Heart right ventricle (tissue), 16 donors: ENCODE results near the gene ISCU. TPM values are rescaled to one million over a fixed set of nuclear protein-coding genes. Genes with fewer than 3 reads are reported as not detected.

ENCODE experiments used
- ATAC-seq, 8 donors: fragments of 200-7000 bp; cut with Tn5 transposase; one replicate each; pipeline ENCODE4 v1.9.1; 2020; ENCODE audit warnings: mild to moderate bottlenecking in 8 of 8, moderate library complexity in 8 of 8, moderate number of reproducible peaks in 1 of 8
- DNase-seq, 2 donors: peaks; one replicate each; pipeline ENCODE4 v3.0.0-alpha.2; 2020
- H3K27ac ChIP-seq, 10 donors: fragments of 200-600 bp; sonication (generic) in 2 of 10; one replicate each; pipeline versions ENCODE4 v1.5.0 to v1.8.0; 2020 to 2022; ENCODE audit warnings: mild to moderate bottlenecking in 3 of 10
- H3K27me3 ChIP-seq, 7 donors: fragments of 200-600 bp; one replicate each; pipeline ENCODE4 v1.8.0; 2021 to 2022; ENCODE audit warnings: mild to moderate bottlenecking in 2 of 7
- H3K36me3 ChIP-seq, 9 donors: fragments of 200-600 bp; sonication (generic) in 1 of 9; one replicate each; pipeline versions ENCODE4 v1.5.0 to v1.8.0; 2020 to 2022; ENCODE audit warnings: mild to moderate bottlenecking in 2 of 9
- H3K4me1 ChIP-seq, 9 donors: fragments of 200-600 bp; sonication (generic) in 1 of 9; one replicate each; pipeline versions ENCODE4 v1.5.0 to v1.8.0; 2020 to 2022; ENCODE audit warnings: mild to moderate bottlenecking in 4 of 9
- H3K4me3 ChIP-seq, 10 donors: fragments of 200-600 bp; sonication (generic) in 2 of 10; one replicate each; pipeline versions ENCODE4 v1.5.0 to v1.8.0; 2020 to 2022; ENCODE audit warnings: mild to moderate bottlenecking in 7 of 10, moderate library complexity in 2 of 10
- H3K9me3 ChIP-seq, 11 donors: fragments of 200-600 bp in 10 of 11; sonication (generic) in 2 of 11; one replicate each; pipeline versions ENCODE4 v1.5.0 to v1.8.0; 2013 to 2022; ENCODE audit warnings: mild to moderate bottlenecking in 2 of 11, control low read depth in 1 of 11, moderate library complexity in 1 of 11
- CTCF ChIP-seq, 9 donors: fragments of 200-600 bp; sonication (generic) in 2 of 9; IDR thresholded peaks; one replicate each; pipeline versions ENCODE4 v1.5.0 to v1.8.0; 2021 to 2022; ENCODE audit warnings: antibody characterized with exemption in 9 of 9, mild to moderate bottlenecking in 5 of 9, moderate library complexity in 1 of 9
- WGBS, 2 donors: extraction: QIAGEN DNeasy Blood & Tissue Kit; methylation state at CpG; one replicate each; pipeline ENCODE4 v1.1.7; 2013; ENCODE audit warnings: inconsistent platforms in 1 of 2; 5-methylcytosine and 5-hydroxymethylcytosine counted together
- intact Hi-C, 10 donors: fragments of 100-400 bp; cut with DNase I; formaldehyde crosslinking; loops; one replicate each; pipeline versions ENCODE4 v1.11.1 to v1.14.2; 2022
- polyA plus RNA-seq, 2 donors: library from polyadenylated mRNA; stranded (reverse); fragments of 200-250 nt; gene quantifications; one replicate each; pipeline ENCODE4 v1.2.3, GENCODE V29; 2013
- total RNA-seq, 10 donors: library from RNA; stranded (reverse); fragmentation: NEBNext Ultra II Directional in 3 of 10; extraction: Animal tissue kit (Norgen Biotek cat#: 25700) in 3 of 10; gene quantifications; one replicate each; pipeline versions ENCODE4 v1.2.1 to v1.2.4, GENCODE V29; 2021 to 2023
- donor health status: Arrhythmogenic right ventricular cardiomyopathy.
- donor health status: ischemic (EF 13 %, LVEDD 7.1; RV severe dilation, severe dysfunction).
- donor health status: healthy with polysubstance abuse.
- donor health status: DM: no; HTN: yes; CAD: no.
- donor health status: DM: no; HTN: no; CAD: no.
- donor health status: ischemic (EF 25% LVEDD 6.9; RV normal size, moderate dysfunction).
- donor health status: ischemic (EF 25% LVEDD 5.7; RV mildly dilated, moderate dysfunction).
- donor health status: healthy.
- donor health status: DM: yes; HTN: yes; CAD: no.
- donor health status: Ischemic cardiomyopathy.
- donor health status: ischemic (EF 35%, LVEDD 5.7; RV mildly dilated, moderate dysfunction).
- donor health status: nonischemic (EF 11% LVEDD 7.7; RV severe dilation, severe dysfunction).
- donor health status: DM: yes; HTN: yes; CAD: no.
- donor health status: PGD.
- donor health status: ischemic (EF 29% LVEDD 5.4; RV normal size, mild dysfunction).
- donor health status: nonischemic (EF 23%, LVEDD 6.1; RV moderate dilation, normal function).

The ISCU gene
- total and polyA plus RNA-seq, 12 donors = 164 to 630 (median 516) TPM

GRCh38 chr12:108565146-108565545, 2.8 kb downstream of the ISCU start:
- ATAC-seq (no peak), DNase-seq (no peak)
- Histone ChIP-seq H3K36me3 (peaks cover 0 to 64% (median 57%) of the 10 kb centered on the region in 9 donors), H3K27me3 (no peaks in the 10 kb centered on the region), H3K4me3 (no peak overlapping the region), H3K4me1 (peaks cover under 1 to 68% (median 41%) of the 10 kb centered on the region in 9 donors), H3K9me3 (no peaks in the 10 kb centered on the region), H3K27ac (peak overlapping the region in 8 of 10 donors; percentile 3 to 97 (median 52))
- TF ChIP-seq CTCF (IDR thresholded peaks at IDR 0.05) = no peak
- intact Hi-C loops = loop anchor here in 6 of 10 donors (5.0 to 10.0 kb wide), 7 partner anchors 52 to 530 kb away; partner anchors contain the start of genes SSH1 (in 2 of the 6), ALKBH2 (in 1 of the 6) and UNG (in 1 of the 6)
- 86 to 87% methylated on average over 3 of the region's 3 CpGs for WGBS, 2 donors

- DNase-seq (peak; percentile 69 to 74), ATAC-seq (peak in 3 of 8 donors; percentile 5 to 23 (median 12))
- TF ChIP-seq CTCF (IDR thresholded peaks at IDR 0.05) = no peak
- H3K9me3 ChIP-seq = no peaks in the 10 kb centered on the region
- WGBS, 2 donors = 15 to 18% methylated on average over 2 of the region's 2 CpGs
- H3K27me3 ChIP-seq = no peaks in the 10 kb centered on the region
- H3K4me3 ChIP-seq = no peak overlapping the region
- peaks cover 0 to 66% (median 37%) of the 10 kb centered on the region in 9 donors for H3K4me1 ChIP-seq
- intact Hi-C loops = loop anchor here in 6 of 10 donors (2.0 to 10.0 kb wide), 9 partner anchors 49 to 529 kb away; partner anchors contain the start of genes SSH1 (in 2 of the 6), ALKBH2 (in 1 of the 6) and UNG (in 1 of the 6)
- H3K27ac ChIP-seq = peak overlapping the region in 9 of 10 donors; percentile 26 to 97 (median 53)
- H3K36me3 ChIP-seq = peaks cover 0 to 68% (median 58%) of the 10 kb centered on the region in 9 donors
Measured at GRCh38 chr12:108565976-108566375, 3.6 kb downstream of the ISCU start.

GRCh38 chr12:108566452-108566851, 4.1 kb downstream of the ISCU start:
- DNase-seq (no peak), ATAC-seq (no peak)
- peaks cover 0 to 64% (median 36%) of the 10 kb centered on the region in 9 donors for H3K4me1 ChIP-seq
- WGBS, 2 donors = 92 to 96% methylated on average over 4 of the region's 4 CpGs
- no peaks in the 10 kb centered on the region for H3K27me3 ChIP-seq
- no peaks in the 10 kb centered on the region for H3K9me3 ChIP-seq
- H3K36me3 ChIP-seq = peaks cover 0 to 68% (median 58%) of the 10 kb centered on the region in 9 donors
- TF ChIP-seq CTCF (IDR thresholded peaks at IDR 0.05) = no peak
- H3K4me3 ChIP-seq = no peak overlapping the region
- intact Hi-C loops = loop anchor here in 6 of 10 donors (2.0 to 10.0 kb wide), 9 partner anchors 48 to 528 kb away; partner anchors contain the start of genes SSH1 (in 2 of the 6), ALKBH2 (in 1 of the 6) and UNG (in 1 of the 6)
- H3K27ac ChIP-seq = peak overlapping the region in 9 of 10 donors; percentile 26 to 97 (median 53)

GRCh38 chr12:108567406-108568337, 5.3 kb downstream of the ISCU start:
- H3K27me3 ChIP-seq = no peaks in the 10 kb centered on the region
- intact Hi-C loops = loop anchor here in 6 of 10 donors (2.0 to 10.0 kb wide), 9 partner anchors 47 to 527 kb away; partner anchors contain the start of genes SSH1 (in 2 of the 6), ALKBH2 (in 1 of the 6) and UNG (in 1 of the 6)
- peaks cover 0 to 59% (median 35%) of the 10 kb centered on the region in 9 donors for H3K4me1 ChIP-seq
- no peak for DNase-seq
- H3K4me3 ChIP-seq = no peak overlapping the region
- TF ChIP-seq CTCF (IDR thresholded peaks at IDR 0.05) = no peak
- peak overlapping the region in 6 of 10 donors; percentile 28 to 97 (median 44) for H3K27ac ChIP-seq
- 68 to 69% methylated on average over 7 of the region's 7 CpGs for WGBS, 2 donors
- no peaks in the 10 kb centered on the region for H3K9me3 ChIP-seq
- peaks cover 0 to 68% (median 58%) of the 10 kb centered on the region in 9 donors for H3K36me3 ChIP-seq
- no peak for ATAC-seq
